ENCODE results near the gene HLA-DMA. TPM values are rescaled to one million over a fixed set of nuclear protein-coding genes. Genes with fewer than 3 reads are reported as not detected.
A peak's percentile ranks its signal among the peaks of the same experiment; 100 is the strongest.

Gene HLA-DMA
- total RNA-seq, 1 donor, result 1.6 TPM

DNA sequence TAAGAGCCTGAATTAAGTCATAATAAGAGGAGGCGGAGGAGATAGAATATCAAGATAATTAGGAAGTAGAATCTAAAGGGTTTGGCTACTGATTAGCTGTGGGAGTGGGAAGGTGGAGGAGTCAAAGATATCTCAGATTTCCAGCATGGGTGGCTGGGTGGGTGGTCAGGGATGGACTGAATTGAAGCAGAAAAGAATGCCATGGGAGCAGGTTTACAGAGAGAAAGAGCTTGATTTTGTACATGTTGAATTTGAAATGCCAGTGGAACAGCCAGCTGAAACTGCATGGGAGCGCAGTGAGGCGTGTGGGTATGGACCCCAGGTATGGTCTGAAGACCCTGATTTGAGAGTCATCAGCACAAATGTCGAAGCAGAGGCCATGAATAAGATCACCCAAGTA, 1.4 kb upstream of the HLA-DMA start:
- H3K4me3 ChIP-seq (ENCODE audit: low read depth, low read length), result no peak overlapping the region
- no peak for TF ChIP-seq CTCF (IDR thresholded peaks at IDR 0.05; ENCODE audit: insufficient read depth, low read length)
- no peak for DNase-seq (ENCODE audit: low read depth)

DNA sequence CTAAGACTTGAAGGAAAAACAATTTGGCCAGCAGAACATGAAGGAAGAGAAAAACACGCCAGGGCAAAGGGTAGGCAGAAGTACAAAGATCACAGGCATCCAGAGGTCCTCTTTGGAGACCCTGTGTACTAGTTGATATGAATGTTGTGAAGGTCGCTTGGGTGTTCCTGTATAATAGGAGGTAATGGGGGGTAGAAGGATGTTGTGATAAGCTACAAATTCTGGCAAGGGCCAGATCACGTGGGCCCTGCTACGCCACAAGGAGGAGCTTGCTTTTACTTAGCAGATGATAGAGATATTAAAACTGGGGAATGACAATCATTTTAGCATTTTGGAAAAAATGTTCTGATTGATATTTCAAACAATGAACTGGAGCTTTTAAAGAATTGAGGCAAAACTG, 878 bp upstream of the HLA-DMA start:
- no peak for TF ChIP-seq CTCF (IDR thresholded peaks at IDR 0.05; ENCODE audit: insufficient read depth, low read length)
- no peak overlapping the region for H3K4me3 ChIP-seq (ENCODE audit: low read depth, low read length)
- DNase-seq (ENCODE audit: low read depth), result no peak

DNA sequence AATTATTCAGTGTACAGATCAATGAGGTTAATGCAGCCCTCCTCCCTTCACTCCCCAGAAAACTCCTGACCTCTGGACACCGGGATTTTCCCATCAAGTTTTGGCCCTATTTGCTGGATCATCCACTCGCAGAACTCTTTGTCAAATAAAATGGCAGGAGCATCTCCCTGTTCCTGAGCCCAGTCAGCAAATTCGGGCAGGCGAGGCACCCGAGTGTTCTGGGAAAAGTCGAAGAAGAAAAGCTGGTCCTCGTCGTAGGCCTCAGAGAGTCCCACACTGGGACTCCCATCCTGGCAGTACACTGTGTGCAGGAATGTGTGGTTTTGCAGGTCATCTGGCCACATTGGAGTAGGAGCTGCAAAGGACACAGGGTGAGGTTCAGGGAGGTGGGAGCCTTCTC, 2.4 kb downstream of the HLA-DMA start:
- DNase-seq (ENCODE audit: low read depth), result no peak
- no peak for TF ChIP-seq CTCF (IDR thresholded peaks at IDR 0.05; ENCODE audit: insufficient read depth, low read length)
- no peak overlapping the region for H3K4me3 ChIP-seq (ENCODE audit: low read depth, low read length)

DNA sequence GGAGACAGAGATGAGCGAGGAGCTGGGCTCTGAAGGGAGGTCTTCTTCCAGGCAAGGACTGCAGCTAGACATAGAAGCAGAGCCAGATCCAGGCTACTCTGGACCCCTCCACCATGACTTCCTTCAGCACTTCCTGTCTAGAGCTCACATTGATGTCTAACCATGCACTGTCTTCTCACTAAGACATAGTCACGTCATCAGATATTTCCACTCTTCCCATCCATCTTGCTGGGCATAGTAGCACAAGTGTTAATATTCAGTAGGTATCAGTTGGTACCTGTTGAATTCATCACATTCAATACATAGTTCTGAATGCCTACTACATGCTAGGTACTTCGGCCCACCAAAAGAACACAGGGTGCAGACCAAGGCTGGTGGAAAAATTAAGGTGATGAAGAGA, 2.9 kb downstream of the HLA-DMA start:
- TF ChIP-seq CTCF (IDR thresholded peaks at IDR 0.05; ENCODE audit: insufficient read depth, low read length), result no peak
- H3K4me3 ChIP-seq (ENCODE audit: low read depth, low read length), result no peak overlapping the region
- no peak for DNase-seq (ENCODE audit: low read depth)

DNA sequence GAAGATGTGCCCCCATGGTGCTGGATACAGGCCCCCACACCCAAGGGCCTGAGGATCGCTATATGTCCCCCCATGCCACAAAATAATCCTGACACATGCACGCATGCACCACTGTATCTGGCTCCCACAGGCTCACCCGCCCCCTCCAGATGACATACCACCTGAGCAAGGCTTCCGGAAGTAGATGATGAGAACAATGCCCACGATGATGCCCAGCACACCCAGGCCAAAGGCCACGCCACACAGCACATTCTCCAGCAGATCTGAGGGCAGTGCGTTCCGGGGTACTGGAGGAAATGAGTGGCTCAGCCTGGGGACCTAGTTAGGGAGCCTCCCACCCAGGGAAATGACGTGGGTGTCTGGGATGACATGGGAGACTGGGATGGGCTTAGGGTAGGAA, 3.8 kb downstream of the HLA-DMA start:
- TF ChIP-seq CTCF (IDR thresholded peaks at IDR 0.05; ENCODE audit: insufficient read depth, low read length), result no peak
- no peak overlapping the region for H3K4me3 ChIP-seq (ENCODE audit: low read depth, low read length)
- DNase-seq (ENCODE audit: low read depth), result no peak

GRCh38 chr6:32947552-32948465, 5.1 kb downstream of the HLA-DMA start:
- DNase-seq (ENCODE audit: low read depth), result peak; percentile 55
- TF ChIP-seq CTCF (IDR thresholded peaks at IDR 0.05; ENCODE audit: insufficient read depth, low read length), result peak; percentile 40
- no peak overlapping the region for H3K4me3 ChIP-seq (ENCODE audit: low read depth, low read length)
